ENCODE results near the gene DHRS3.

GRCh38 chr1:12574757-12575139 lies 43.3 kb downstream of the DHRS3 start:
- TF ChIP-seq CTCF (IDR thresholded peaks at IDR 0.05 in 2 of 3, conservative IDR thresholded peaks at IDR 0.05 in 1 of 3; ENCODE audit: borderline replicate concordance in 1 of 3, insufficient read depth in 1 of 3, low read depth in 2 of 3, low read length in 2 of 3) (no peak), ZBTB33 (IDR thresholded peaks at IDR 0.05; ENCODE audit: extremely low read depth, insufficient replicate concordance, low read length) (no peak), POLR2AphosphoS5 (IDR thresholded peaks at IDR 0.05; ENCODE audit: low read depth, low read length) (no peak), SRF (IDR thresholded peaks at IDR 0.05; ENCODE audit: low read depth) (no peak), POLR2A (IDR thresholded peaks at IDR 0.05; ENCODE audit: borderline replicate concordance, extremely low read depth, insufficient read depth, insufficient read length) (no peak), ZNF274 (IDR thresholded peaks at IDR 0.05; ENCODE audit: low read depth, low read length) (no peak), EGR1 (IDR thresholded peaks at IDR 0.05; ENCODE audit: low read depth) (no peak), RAD21 (IDR thresholded peaks at IDR 0.05; ENCODE audit: low read depth) (no peak), EZH2phosphoT487 (IDR thresholded peaks at IDR 0.05; ENCODE audit: borderline replicate concordance) (no peak), SP1 (IDR thresholded peaks at IDR 0.05; ENCODE audit: low read depth) (no peak), EZH2 (IDR thresholded peaks at IDR 0.05) (no peak), JUND (IDR thresholded peaks at IDR 0.05) (no peak), REST (IDR thresholded peaks at IDR 0.05; ENCODE audit: low read depth) (no peak), ATF3 (IDR thresholded peaks at IDR 0.05) (no peak)

All from HCT116 (cell line).